ENCODE data around the gene GLT1D1. TPM values are rescaled to one million over a fixed set of nuclear protein-coding genes. Genes with fewer than 3 reads are reported as not detected.

The GLT1D1 gene
- total RNA-seq, 2 experiments from 2014 or later = 0.32 TPM; not detected in 1

- H4K20me1 ChIP-seq (ENCODE audit: insufficient read depth, low read length) = peaks cover 59% of the 10 kb centered on the region
- H3K27ac ChIP-seq (ENCODE audit: low read depth, low read length, poor library complexity, severe bottlenecking) = peak overlapping the region; percentile 74
- peak overlapping the region; percentile 92 for H3K4me2 ChIP-seq (ENCODE audit: low read length)
- POLR2A ChIA-PET = interaction anchor here (0.7 to 1.3 kb wide), 4 partner anchors 20 to 308 kb away, joined by 3 to 9 read pairs (median 5); no protein-coding TSS in a partner anchor
- no TSS peak for BruUV-seq (replicated peaks)
- DNase-seq (ENCODE audit: low spot score) = no peak
- H2AFZ ChIP-seq (ENCODE audit: low read length) = no peak overlapping the region
- H3K4me1 ChIP-seq (ENCODE audit: insufficient read depth, low read length, poor library complexity, severe bottlenecking) = peaks cover 68% of the 10 kb centered on the region
- peaks cover 100% of the 10 kb centered on the region for H3K79me2 ChIP-seq (ENCODE audit: insufficient read depth, low read depth, low read length)
- H3K4me3 ChIP-seq (ENCODE audit: low read depth, low read length, poor library complexity, severe bottlenecking) = peak overlapping the region; percentile 56
- TF ChIP-seq EZH2phosphoT487 (IDR thresholded peaks at IDR 0.05; ENCODE audit: borderline replicate concordance, low read depth, low read length) = no peak
- TF ChIP-seq CTCF (conservative IDR thresholded peaks at IDR 0.05; ENCODE audit: low read length) = no peak
- peaks cover 74% of the 10 kb centered on the region for H3K36me3 ChIP-seq (ENCODE audit: insufficient read depth, low read length)
- intact Hi-C loops (cut with micrococcal nuclease; ENCODE audit: unreplicated experiment) = loop anchor here (1.0 kb wide), 1 partner anchor 21 kb away; no protein-coding TSS in a partner anchor
- H3K9me3 ChIP-seq (ENCODE audit: low read length) = no peaks in the 10 kb centered on the region
- CTCF ChIA-PET (ENCODE audit: unreplicated experiment) = no interaction called here
- no peaks in the 10 kb centered on the region for H3K9me2 ChIP-seq (ENCODE audit: insufficient read depth, low read length)
These were observed 35.9 kb upstream of the GLT1D1 start for GRCh38 chr12:128817111-128818015.

GRCh38 chr12:128818065-128819022 lies 34.9 kb upstream of the GLT1D1 start:
- peak overlapping the region; percentile 56 for H3K4me3 ChIP-seq (ENCODE audit: low read depth, low read length, poor library complexity, severe bottlenecking)
- H3K9me2 ChIP-seq (ENCODE audit: insufficient read depth, low read length) = no peaks in the 10 kb centered on the region
- intact Hi-C loops (cut with micrococcal nuclease; ENCODE audit: unreplicated experiment) = loop anchor here (1.0 kb wide), 1 partner anchor 22 kb away; no protein-coding TSS in a partner anchor
- TF ChIP-seq CTCF (conservative IDR thresholded peaks at IDR 0.05; ENCODE audit: low read length) = no peak
- TF ChIP-seq EZH2phosphoT487 (IDR thresholded peaks at IDR 0.05; ENCODE audit: borderline replicate concordance, low read depth, low read length) = no peak
- POLR2A ChIA-PET = interaction anchor here (0.7 to 4.3 kb wide), 5 partner anchors 8 to 307 kb away, joined by 3 to 34 read pairs (median 6); no protein-coding TSS in a partner anchor
- DNase-seq (ENCODE audit: low spot score) = peak; percentile 54
- peaks cover 100% of the 10 kb centered on the region for H3K79me2 ChIP-seq (ENCODE audit: insufficient read depth, low read depth, low read length)
- H3K36me3 ChIP-seq (ENCODE audit: insufficient read depth, low read length) = peaks cover 64% of the 10 kb centered on the region
- H3K4me2 ChIP-seq (ENCODE audit: low read length) = peak overlapping the region; percentile 92
- H3K27ac ChIP-seq (ENCODE audit: low read depth, low read length, poor library complexity, severe bottlenecking) = peak overlapping the region; percentile 74
- peaks cover 59% of the 10 kb centered on the region for H4K20me1 ChIP-seq (ENCODE audit: insufficient read depth, low read length)
- peaks cover 68% of the 10 kb centered on the region for H3K4me1 ChIP-seq (ENCODE audit: insufficient read depth, low read length, poor library complexity, severe bottlenecking)
- no peak overlapping the region for H2AFZ ChIP-seq (ENCODE audit: low read length)
- CTCF ChIA-PET (ENCODE audit: unreplicated experiment) = no interaction called here
- no TSS peak for BruUV-seq (replicated peaks)
- H3K9me3 ChIP-seq (ENCODE audit: low read length) = no peaks in the 10 kb centered on the region
